ENCODE data around the gene SEMA3D. TPM values are rescaled to one million over a fixed set of nuclear protein-coding genes. Genes with fewer than 3 reads are reported as not detected.

Gene SEMA3D
- total and polyA plus RNA-seq, 4 donors: 0.18 to 1.2 (median 0.72) TPM

- H3K9me3 ChIP-seq (ENCODE audit: control insufficient read depth in 4 of 4, low read length in 3 of 4): peaks cover 0 to 2% (median 0%) of the 10 kb centered on the region in 4 donors
- H3K9ac ChIP-seq (ENCODE audit: low read depth in 1 of 2, low read length in 2 of 2): no peak overlapping the region
- DNase-seq (ENCODE audit: low spot score): no peak
- H3K4me3 ChIP-seq (ENCODE audit: low read depth in 1 of 3, low read length in 3 of 3): no peak overlapping the region
- TF ChIP-seq RXRA (IDR thresholded peaks at IDR 0.05) (no peak), FOXA2 (IDR thresholded peaks at IDR 0.05) (no peak), SP1 (IDR thresholded peaks at IDR 0.05) (no peak), TAF1 (conservative IDR thresholded peaks at IDR 0.05) (no peak), ZBTB33 (IDR thresholded peaks at IDR 0.05) (no peak), CTCF (IDR thresholded peaks at IDR 0.05; ENCODE audit: low read depth, low read length, missing input control) (no peak), RAD21 (IDR thresholded peaks at IDR 0.05) (no peak), NR2F2 (IDR thresholded peaks at IDR 0.05) (no peak), GABPA (IDR thresholded peaks at IDR 0.05 in 1 of 2, conservative IDR thresholded peaks at IDR 0.05 in 1 of 2) (no peak), REST (IDR thresholded peaks at IDR 0.05) (no peak), HNF4A (conservative IDR thresholded peaks at IDR 0.05) (no peak), HNF4G (IDR thresholded peaks at IDR 0.05) (no peak), EGR1 (IDR thresholded peaks at IDR 0.05; ENCODE audit: low read depth in 2 of 2) (no peak), ATF3 (IDR thresholded peaks at IDR 0.05) (no peak), JUND (IDR thresholded peaks at IDR 0.05) (no peak)
- no peaks in the 10 kb centered on the region for H3K36me3 ChIP-seq (ENCODE audit: control insufficient read depth in 4 of 4, insufficient read depth in 3 of 4, low read depth in 1 of 4, low read length in 3 of 4)
- H3K27ac ChIP-seq (ENCODE audit: low read depth in 1 of 2, low read length in 2 of 2): no peak overlapping the region
- no peaks in the 10 kb centered on the region for H3K4me1 ChIP-seq (ENCODE audit: control insufficient read depth in 4 of 4, insufficient read depth in 4 of 4, low read length in 3 of 4)
- peaks cover 0 to 4% (median 0%) of the 10 kb centered on the region in 4 donors for H3K27me3 ChIP-seq (ENCODE audit: control insufficient read depth in 4 of 4, insufficient read depth in 4 of 4, low read length in 3 of 4)
These were observed 71.0 kb downstream of the SEMA3D start for GRCh38 chr7:85115862-85116261.

- H3K9ac ChIP-seq (ENCODE audit: low read depth in 1 of 2, low read length in 2 of 2): no peak overlapping the region
- H3K4me3 ChIP-seq (ENCODE audit: low read depth in 1 of 3, low read length in 3 of 3): no peak overlapping the region
- no peaks in the 10 kb centered on the region for H3K36me3 ChIP-seq (ENCODE audit: control insufficient read depth in 4 of 4, insufficient read depth in 3 of 4, low read depth in 1 of 4, low read length in 3 of 4)
- 79% methylated on average over 2 of the region's 2 CpGs for WGBS
- no peaks in the 10 kb centered on the region for H3K4me1 ChIP-seq (ENCODE audit: control insufficient read depth in 4 of 4, insufficient read depth in 4 of 4, low read length in 3 of 4)
- H3K27me3 ChIP-seq (ENCODE audit: control insufficient read depth in 4 of 4, insufficient read depth in 4 of 4, low read length in 3 of 4): peaks cover 0 to 4% (median 0%) of the 10 kb centered on the region in 4 donors
- H3K27ac ChIP-seq (ENCODE audit: low read depth in 1 of 2, low read length in 2 of 2): no peak overlapping the region
- H3K9me3 ChIP-seq (ENCODE audit: control insufficient read depth in 4 of 4, low read length in 3 of 4): peaks cover 0 to 2% (median 0%) of the 10 kb centered on the region in 4 donors
- no peak for DNase-seq (ENCODE audit: low spot score)
- TF ChIP-seq JUND (IDR thresholded peaks at IDR 0.05): no peak
- TF ChIP-seq NR2F2 (IDR thresholded peaks at IDR 0.05): no peak
- no peak for TF ChIP-seq REST (IDR thresholded peaks at IDR 0.05)
- no peak for TF ChIP-seq YY1 (IDR thresholded peaks at IDR 0.05)
- no peak for TF ChIP-seq ZBTB33 (IDR thresholded peaks at IDR 0.05)
- no peak for TF ChIP-seq CTCF (IDR thresholded peaks at IDR 0.05; ENCODE audit: low read depth, low read length, missing input control)
- TF ChIP-seq FOXA1 (IDR thresholded peaks at IDR 0.05): no peak
- no peak for TF ChIP-seq RXRA (IDR thresholded peaks at IDR 0.05)
These were observed 71.8 kb downstream of the SEMA3D start for GRCh38 chr7:85115006-85115405.

Measured in liver (tissue), 9 donors.